Endothelial cell of hepatic sinusoid (primary cell): Measurements from ENCODE around the gene KCNJ6.

Source experiments
- in situ Hi-C: cut with HindIII; loops from 2 replicates; pipeline ENCODE4 v1.10.0; 2017; ENCODE audit warnings: low sequenced_read_pairs

The KCNJ6 gene

DNA sequence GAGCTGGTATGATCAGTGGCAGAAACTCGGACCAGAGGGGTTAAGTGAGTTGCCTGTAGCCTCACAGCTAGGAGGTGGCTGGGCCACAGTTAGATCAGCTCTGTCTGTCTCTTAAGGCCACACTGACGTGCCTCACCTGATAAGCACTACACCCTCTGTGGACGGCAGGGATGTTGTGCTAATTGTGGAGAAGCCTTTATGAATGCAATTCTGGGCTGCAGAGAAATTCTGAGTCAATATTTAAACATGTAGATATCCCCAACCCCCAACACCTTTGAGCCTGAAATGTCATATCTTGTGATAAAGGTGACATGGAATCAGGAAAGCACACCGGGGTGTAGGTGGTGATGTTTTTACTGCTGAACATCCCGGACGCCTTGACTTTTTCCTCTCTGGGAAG, 88.3 kb downstream of the KCNJ6 start:
- in situ Hi-C loops: no loop called here

DNA sequence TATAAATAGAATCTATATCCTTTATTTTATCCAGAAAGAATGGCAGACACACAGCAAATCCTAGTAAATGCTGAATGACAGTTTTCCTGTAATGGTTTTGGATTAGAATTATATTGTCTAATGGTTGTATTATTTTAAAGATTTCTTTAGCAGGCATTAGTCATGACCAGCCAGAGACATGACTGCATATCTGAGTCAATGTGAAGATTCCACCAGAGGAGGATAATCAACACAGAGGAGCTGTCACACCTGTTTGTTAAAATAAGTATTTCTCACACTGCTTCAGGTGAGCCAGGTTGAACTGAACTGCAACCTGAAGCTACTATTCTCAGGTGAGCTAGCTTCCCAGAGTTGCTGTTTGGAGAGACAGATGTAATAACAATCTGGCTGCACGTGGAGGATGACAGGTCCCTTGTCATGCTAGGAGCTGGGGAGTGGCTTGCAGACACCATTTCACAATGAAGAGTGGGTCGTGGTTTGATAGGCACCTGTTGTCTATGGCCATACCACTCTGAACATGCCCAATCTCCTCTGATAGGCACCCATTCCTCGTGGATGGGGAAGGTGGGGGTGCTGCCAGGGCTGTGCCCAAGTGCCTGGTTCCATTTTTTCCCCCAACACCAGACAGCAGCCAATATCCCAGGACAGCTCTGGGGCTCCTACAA, 94.3 kb downstream of the KCNJ6 start:
- in situ Hi-C loops: no loop called here

DNA sequence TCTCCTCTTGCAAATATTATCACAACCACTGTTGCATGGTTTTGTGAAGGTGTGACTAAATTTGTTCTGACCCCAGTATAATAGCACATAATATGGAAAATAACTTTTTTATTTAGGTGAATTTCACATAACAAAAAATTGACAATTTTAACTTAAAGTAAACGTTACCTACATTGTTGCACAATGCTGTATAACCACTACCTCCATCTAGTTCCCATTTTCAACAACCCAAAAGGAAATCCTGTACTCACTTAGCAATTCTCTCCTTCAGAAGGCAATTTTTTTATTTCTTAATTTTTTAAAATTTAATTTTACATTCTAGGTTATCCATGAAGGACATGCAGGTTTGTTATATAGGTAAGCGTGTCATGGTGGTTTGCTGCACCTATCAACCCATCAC, 95.2 kb downstream of the KCNJ6 start:
- in situ Hi-C loops: no loop called here

DNA sequence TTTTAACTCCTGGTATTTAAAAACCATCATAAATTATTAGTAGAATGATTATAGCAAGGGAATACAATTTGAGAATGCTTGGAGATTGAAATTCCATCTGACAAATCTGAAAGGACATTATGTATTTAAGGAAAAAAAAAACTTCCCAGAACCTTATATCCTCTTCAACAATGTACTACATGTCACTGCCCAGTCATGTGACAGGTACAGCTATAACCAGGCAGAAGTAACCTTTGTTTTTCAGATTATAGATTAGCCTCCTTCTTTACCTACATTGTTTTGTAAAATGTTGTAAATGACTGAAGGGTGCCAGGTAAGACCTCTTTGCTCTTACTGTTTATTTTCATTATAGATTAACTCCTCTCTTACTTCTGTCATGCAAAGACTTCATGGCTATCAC, 96.9 kb downstream of the KCNJ6 start:
- in situ Hi-C loops: no loop called here

DNA sequence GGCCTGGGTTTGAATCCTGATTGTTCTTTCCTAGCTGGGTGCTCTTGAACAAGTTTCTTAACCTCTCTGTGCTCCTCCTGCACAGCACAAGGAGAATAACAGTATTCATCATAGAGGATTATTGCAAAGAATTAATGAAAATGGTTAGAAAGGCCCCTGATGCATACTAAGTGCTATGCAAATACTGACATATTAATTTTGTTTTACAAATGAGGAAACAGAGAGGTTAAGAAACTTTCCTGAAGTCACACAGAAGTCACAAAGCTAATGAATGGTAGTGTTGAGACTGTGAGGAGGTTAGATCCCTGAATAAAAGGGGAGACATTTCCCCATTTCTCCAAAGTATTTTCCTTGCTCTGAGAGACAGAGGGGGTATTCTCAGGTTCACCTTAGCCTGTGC, 99.0 kb downstream of the KCNJ6 start:
- in situ Hi-C loops: no loop called here

DNA sequence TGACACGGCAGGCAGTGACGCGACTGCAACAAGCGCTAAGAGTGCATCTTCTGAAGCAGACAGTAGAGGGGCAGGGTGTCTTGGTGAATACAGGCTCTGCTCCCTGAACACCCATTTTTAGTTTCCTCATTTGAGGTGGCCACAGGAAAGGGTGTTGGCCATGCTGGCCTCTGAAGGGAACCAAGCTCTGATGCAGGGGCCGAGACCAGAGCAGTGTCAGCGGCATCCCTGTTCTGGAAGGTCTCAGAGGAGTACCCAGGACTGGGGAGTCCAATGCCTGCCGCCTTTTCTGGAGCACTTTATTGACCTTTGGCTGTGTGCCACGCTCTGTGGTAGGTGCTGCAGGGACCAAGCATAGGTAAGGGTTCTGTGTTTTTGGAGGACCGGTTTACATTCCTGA, 100.4 kb downstream of the KCNJ6 start:
- in situ Hi-C loops: no loop called here

DNA sequence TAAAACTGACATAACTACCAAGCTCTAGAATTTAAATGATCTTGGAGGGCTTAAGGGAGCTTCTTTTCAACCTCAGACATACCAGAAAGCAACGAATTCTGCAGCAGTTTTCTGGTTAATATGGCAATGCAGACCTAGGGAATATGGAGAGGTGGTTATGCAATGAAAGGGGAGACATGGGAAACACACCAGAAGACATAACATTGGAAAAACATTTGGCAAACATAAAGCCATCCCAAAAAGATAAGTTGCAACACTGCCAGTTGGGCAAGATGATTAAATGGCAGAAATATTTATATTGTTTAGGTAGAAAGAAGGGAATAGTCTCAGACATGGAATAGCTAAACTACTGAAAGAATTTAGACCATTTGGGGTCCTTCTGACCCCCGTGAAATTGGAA, 104.5 kb downstream of the KCNJ6 start:
- in situ Hi-C loops: no loop called here

DNA sequence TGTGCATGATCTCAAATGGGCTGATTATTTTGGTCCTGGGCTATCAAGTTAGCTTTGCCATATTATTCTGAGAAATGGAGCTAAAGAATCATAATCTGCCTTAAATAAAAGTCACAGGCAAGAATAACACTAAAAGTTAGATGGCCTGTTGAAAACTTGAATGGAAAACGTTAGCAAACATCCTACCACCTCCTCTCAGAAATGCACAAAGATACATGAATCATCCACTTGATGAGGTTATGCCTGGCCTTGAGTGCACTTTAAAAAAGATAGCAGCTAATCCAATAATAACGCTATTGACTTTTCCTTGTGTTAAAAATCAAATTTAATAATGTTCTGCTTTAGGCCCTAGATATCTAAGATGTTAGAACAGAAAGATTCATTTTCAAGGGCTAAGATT, 108.0 kb downstream of the KCNJ6 start:
- in situ Hi-C loops: no loop called here

DNA sequence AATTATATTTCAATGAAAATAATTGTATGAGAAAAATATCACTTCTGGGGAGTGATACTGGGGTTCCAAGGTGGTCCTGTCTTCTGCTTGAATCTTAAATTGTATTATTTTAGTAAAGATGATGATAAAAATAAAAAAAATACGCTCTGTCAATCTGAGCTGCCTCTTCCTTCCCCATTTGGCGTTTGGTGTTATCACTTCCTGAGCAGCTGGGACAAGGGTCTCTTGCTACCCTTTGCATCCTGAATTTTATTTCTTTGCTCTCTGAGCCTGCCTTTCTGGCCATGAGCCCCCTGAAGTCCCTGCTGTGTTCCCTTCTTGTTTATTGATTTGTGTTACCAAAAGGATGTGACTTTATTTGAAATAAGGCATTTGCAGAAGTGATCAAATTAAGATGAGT, 111.0 kb downstream of the KCNJ6 start:
- in situ Hi-C loops: no loop called here

DNA sequence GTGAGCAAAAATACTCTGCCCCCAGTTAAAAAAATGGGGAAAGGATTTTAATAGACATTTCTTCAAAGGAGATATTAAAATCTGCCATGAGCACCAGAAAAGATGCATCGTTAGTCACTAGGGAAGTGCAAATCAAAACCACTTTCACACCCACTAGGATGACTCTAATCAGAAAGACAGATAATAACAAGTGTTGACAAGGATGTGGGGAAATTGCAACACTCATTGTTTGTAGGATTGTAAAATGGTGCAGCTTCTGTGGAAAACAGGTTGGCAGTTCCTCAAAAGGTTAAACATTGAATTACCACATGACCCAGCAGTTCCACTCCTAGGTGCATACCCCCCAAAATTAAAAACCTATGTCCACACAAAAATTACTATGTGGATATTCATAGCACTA, 112.3 kb downstream of the KCNJ6 start:
- in situ Hi-C loops: loop anchor here (5.0 kb wide), 1 partner anchor 48 kb away; no protein-coding TSS in a partner anchor

DNA sequence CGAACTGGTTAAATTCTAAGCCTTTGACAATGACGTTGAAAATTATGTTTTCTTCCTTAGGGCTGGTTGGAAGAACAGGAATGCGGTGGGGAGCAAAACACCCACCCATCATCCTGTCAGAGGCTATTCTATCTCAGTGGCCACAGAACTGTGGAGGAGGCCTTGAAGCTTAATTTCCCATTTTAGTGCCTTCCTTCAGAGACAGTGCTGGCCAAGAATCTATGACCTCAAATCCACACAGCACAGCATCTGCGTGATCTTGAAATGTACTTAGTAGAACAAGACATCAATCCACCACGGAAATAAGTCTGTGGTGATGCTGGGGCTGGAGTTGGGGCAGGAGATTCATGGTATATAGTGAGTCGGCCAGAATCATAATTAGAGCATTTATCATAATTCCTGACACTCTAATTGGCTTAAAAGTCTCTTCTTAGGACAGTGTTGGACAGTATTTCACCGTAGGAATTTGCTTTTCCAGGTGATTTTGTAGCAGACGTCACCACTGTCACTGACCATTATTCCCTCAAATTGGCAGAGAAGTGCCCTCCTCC, 113.1 kb downstream of the KCNJ6 start:
- in situ Hi-C loops: loop anchor here (5.0 kb wide), 1 partner anchor 49 kb away; no protein-coding TSS in a partner anchor

DNA sequence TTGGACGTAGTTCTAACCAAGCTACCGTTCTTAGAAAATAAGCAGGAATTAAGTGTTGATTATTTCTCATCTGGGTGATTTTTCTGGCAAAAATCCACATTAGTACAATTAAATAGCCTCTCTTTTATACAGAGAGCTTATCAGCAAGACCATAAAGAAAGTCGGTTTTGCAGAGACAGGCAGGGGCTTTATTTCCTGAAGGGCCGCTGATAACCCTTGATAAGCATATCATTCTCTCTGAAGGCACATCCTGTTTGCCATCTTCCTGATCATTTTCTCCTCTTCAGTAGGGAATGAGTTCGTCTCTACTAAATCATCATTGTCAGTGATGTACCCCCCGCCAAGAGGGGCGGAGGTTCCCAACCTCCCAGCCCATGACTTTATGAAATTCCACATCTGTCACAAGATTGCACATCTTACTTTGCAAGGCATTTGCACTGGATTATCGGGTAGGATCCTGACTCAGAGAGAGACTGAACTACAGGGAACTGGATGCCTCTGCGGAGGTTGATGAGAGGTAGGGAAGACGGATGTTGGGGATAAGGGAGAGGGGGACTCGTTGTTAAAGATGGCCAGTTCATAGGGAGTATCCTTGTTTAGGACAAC, 115.7 kb downstream of the KCNJ6 start:
- in situ Hi-C loops: loop anchor here (5.0 kb wide), 1 partner anchor 52 kb away; no protein-coding TSS in a partner anchor

DNA sequence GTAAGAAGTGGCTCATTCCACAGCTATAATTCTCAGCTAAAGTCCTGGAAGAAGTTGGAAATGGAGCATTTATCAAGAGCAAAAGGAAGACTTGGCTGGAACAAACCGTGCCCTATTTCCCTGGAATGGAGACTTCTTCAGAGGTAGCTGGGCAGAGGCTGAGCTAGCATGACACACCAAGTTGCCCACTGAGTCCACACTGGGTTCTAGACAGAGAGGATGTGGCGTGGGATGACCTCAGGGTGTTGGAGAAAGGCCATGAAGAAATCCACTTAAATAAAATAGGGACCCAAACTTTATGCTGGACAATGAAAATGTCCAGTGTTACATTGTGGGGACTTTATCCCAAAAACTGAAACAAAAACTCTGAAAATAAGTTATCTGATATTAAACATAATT, 116.2 kb downstream of the KCNJ6 start:
- in situ Hi-C loops: loop anchor here (5.0 kb wide), 1 partner anchor 52 kb away; no protein-coding TSS in a partner anchor

DNA sequence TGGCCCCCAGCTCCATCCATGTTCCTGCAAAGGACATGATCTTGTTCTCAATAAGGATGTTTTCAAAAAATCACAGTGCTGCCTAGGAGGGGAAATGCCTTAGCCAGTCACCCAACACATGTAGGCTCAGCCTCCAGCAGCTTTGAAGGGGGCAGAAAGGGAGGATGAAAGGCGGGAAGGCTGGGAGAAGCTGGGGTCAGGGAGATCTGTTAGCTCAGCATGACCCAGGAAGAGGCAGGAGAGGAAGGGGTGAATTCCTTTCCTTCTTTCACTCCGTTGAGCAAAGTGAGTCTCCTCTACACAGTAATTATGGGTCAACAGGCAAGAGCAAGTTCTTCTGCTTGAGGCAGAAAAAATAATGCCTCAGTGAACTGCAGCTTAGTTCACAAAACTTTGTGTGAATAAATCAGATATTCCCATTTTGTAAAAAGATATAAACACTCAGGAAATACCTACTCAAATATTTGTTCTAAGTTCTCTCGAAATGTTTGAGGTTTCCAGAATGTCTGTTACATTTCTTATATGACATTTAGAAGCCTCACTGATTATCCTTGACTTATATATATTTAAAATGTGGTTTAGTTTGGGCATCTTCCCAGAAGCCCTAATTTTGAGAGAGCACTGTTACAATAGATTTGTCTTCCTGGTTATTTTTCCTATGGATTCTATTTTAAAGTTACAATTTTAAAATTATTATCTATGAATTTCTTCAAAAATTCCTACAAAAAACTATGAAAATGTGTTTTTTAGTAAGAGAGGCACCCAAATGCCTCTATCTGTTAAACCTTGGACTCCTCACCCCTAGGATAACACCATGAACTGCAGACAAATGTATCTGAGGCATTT, 116.8 kb downstream of the KCNJ6 start:
- in situ Hi-C loops: loop anchor here (5.0 kb wide), 1 partner anchor 53 kb away; no protein-coding TSS in a partner anchor

DNA sequence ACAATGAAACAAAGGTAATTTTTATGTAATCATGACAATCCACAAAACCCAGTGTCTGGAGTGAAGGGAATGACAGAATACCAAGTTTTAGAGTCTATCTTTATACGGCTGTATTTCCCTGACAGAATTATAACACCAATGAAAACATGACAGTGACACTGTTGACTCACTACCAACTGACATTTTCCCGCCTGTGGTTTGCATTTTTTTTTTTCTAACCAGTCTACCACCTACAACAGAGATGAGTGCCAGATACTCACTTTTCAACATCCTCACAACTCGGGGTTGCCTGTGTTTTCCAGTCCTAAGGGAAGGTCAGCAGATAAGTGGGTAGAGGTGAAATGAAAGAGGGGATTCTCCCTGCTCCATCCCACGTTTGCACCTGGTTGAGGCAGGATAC, 118.9 kb downstream of the KCNJ6 start:
- in situ Hi-C loops: no loop called here

DNA sequence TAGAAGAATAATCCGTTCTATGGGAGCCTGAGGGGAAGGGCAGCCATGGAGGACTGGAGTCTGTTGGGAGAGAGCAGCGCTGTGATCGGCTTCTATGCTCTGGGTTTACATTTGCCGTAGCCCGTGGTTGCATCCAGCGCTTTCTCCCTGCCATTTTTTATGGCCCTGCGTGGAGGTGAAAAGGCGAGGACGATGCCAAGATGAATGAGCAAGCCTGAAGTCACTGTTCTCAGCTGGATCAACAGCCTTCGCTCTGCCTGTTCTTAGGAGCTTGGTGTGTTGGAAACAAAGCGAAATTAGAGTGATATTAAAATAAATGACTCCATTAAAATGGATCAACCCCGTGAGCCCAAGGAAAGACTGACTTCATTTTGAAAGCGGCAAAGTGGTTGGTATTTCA, 120.2 kb downstream of the KCNJ6 start:
- in situ Hi-C loops: no loop called here

DNA sequence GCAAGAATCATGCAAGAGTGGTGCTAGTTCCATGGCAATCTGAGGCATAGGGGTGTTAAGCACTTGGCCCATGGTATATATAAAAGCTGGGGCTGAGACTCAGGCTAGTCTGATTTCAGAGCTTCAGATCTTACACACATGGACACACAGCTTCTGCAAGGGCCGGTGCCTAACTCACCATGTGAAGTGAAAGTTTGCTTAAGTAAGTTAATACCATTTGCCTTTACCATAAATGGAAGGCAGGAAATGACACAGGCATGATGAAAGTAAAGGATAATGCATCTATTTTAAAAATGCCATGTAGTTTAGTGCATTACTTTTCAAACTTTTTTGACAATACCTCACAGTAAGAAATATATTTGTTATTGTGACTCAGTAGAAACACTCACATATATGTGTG, 122.6 kb downstream of the KCNJ6 start:
- in situ Hi-C loops: no loop called here

DNA sequence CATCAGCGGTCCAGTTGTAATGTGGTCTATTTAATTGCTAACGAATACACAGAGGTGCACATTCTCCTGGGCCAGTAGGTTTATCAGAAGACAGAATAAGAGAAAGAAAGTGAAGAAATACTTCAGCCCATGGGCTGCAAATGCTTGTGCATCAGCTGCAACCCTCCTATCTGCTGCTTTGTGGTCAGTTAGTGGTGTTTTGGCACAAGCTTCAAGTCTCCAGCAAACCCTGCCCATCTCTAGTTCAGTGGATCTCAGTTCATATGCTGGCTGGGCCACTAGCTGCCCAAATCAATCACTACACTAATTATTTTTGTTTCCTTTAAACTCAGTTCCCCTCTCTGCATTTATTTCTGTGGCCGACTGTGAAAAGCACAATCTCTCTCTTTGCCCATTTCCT, 124.2 kb downstream of the KCNJ6 start:
- in situ Hi-C loops: no loop called here

DNA sequence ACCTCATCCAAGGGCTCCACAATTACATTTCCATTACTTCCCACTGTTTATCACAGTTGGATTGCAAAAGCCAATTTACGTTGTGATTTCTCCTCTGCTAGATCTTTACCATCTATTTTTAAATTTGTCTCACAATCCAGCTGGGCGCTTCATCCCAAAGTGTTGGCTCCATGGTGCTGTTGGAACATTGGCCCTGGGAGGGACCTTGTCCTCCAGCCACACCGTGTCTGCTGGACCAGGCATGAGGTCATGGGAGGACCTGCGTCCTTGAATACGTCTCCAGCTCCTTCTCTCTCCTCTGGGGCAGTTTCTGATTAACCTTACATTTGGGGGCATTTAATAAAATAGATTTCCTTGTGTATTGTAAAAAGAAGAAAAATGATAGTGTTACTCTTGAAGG, 125.4 kb downstream of the KCNJ6 start:
- in situ Hi-C loops: no loop called here

DNA sequence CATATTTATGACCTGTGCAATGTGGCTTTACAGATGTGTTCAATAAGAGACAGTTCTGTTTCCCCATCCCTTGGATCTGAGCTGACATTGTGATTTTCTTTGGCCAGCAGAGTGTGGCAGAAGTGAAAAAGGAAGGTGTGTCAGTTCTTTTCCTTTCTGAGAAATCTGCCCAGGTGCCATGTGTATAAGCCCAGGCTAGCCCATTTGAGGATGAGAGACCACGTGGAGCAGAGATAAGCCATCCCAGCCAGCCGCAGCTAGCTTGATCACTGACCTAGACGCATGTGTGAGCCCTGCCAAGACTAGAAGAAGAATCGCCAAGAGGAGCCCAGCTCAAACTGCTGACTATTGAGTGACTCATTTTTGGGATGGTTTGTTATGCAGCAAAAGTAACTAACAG, 127.8 kb downstream of the KCNJ6 start:
- in situ Hi-C loops: no loop called here

DNA sequence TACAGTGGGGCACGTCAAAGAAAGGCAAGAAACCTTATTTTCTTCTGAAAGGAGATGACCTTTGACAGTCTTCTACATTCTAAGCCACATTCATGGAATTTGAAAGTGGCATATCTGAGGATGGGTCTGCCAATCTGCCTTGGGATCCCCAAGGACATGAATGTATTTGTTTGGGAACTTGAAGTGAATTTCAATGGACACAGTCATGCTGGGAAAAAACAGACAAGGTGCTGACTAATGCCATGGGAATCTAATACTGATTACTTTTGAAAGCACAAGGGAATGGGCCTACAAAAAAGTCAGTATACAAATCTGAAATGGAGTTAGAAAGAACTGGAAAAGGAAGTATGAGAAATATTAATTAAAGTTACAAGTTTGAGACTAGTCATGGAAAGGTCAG, 128.8 kb downstream of the KCNJ6 start:
- in situ Hi-C loops: no loop called here
